NOMO-1 (cell line): ENCODE measurements around the gene BUD31.
A peak's percentile ranks its signal among the peaks of the same experiment; 100 is the strongest.

ENCODE experiments used
- DNase-seq, 2 experiments: peaks; one replicate each; lab custom pipeline; 2025; ENCODE audit not compliant: unreplicated experiment in 2 of 2; lab: John Stamatoyannopoulos, UW

Gene BUD31

GRCh38 chr7:99397297-99397983, 11.3 kb upstream of the BUD31 start:
- DNase-seq, result no peak

- no peak for DNase-seq
Observed at GRCh38 chr7:99398891-99399445, 9.8 kb upstream of the BUD31 start.

DNA sequence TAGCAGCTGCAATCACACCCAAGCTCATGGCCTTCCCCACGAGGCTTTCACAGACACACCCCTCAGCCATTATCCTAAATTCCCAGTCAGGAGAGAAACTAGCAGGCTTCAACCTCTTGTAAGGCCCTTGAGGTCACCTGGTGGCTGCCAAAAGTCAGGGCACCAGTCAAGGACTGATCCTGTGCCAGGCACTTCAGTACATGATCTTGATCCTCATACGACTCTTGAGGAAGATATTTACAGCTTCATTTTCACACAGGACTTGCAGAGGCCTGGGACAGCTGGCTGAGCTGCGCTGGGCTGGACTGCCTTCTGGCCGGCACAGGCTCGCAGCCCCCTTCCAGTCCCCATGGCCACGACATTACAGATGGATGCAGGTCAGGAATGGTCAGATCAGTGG, 9.2 kb upstream of the BUD31 start:
- no peak for DNase-seq

DNA sequence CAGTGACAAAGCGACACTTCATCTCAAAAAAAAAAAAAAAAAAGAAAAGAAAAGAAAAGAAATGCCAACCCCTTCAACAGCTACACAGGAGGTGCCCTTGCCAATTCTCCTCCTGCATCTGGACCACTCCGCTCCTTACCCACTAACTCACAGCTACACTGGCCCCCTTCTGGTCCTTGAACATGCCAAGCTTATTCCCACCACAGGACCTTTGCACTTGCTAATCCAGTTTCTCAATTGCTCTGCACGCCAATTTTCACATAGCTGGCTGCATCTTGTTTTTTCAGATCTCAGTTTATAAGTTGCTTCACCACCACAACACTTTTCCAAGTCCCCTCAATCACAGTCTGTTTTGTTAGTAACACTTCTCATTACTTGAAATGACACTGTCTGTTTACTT, 5.9 kb upstream of the BUD31 start:
- DNase-seq, result no peak

DNA sequence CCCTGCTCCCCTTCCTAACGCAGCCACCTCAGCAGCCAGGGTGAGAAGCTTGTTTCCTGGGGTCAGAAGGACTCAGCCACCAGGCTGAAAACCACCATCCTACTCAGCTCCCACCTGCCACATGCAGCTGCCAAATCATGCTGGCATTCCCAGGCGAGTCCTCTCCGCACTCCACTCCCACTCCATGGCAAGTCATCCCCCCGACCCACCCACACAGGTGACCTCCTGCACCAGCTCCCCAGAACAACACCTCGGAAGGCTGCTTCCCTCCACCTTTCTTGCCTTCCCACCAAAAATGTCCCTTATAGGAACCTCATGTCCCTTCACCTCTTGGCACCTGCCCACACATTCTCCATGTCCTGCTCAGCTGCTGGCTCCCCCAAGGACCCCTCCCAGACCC, 5.0 kb upstream of the BUD31 start:
- no peak for DNase-seq

DNA sequence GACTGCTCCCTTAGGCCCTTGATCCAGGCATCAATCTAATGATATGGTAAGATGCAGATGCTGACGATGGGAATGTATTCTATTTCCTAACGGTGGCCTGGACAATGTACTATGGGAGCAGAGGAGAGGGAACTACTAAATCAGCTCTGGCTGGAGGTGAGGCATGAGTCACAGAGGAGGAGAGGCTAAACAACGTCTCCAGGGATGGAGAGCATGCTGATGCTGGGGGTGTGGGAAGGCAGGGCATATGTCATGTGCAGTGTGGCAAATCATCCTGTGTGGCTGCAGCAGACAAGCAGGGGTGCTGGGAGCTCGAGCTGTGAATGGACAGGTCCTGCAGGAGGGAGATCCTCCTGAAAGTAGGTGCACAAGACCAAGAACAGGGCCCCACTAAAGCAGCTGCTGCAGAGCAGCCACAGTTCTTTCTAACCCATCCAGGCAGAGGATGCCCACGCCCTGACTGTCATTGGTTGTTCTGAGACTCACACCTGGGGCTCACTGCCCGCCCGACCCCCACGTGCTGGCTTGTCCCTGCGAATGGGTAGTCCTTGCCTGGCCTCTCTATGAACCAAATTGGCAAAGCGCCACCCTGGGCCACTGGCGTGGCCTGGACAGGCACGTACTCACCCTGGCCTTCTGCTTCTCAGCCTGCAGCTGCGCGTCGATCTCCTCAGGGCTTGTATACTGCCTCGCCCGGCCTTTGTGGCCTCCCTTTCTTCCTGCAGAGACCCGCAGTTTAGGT, 4.4 kb upstream of the BUD31 start:
- DNase-seq, result no peak

GRCh38 chr7:99404977-99405320, 3.8 kb upstream of the BUD31 start:
- DNase-seq, result no peak

DNA sequence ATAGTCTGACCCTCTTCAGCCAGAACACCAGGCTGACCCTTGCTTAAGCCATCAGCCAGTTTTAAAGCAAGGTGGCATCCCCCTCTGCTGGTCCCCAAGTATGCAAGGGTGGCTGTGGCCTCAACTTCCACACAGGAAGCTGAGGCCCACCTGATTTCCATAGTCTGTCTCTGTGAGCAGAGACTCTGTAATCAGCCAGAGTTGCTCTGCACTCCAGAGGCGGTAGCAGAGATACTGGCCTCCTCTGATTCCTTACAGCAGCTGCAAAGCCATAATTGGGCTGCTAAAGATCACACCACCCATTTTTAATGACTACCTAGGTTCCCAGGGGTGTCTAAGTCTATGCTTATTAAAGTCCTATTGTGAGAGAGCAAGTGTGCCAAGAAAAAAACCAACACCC, 2.2 kb upstream of the BUD31 start:
- DNase-seq, result no peak

DNA sequence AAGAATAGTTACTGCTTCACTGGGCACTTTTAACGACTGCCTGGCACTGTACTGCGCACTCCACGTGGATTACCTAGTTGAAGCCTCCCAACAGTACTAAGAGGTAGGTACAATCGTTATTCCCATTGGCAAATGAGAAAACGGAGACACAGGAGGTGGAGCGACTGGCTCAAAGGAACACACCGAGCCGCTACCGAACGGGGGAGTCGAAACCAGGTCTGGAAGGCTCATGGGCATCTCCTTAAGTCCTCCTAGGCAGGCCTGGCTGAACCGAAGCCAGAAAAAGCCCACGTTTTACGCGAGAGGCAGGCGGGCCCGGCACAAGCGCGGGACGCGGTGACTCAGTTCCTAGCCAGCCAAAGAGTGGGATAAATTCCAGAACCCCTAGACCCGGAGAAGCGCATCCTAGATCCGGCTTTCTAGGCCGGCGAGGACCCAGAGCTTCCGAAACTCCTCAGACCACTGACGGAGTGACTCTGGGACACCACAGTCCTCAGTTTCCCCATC, 844 bp upstream of the BUD31 start:
- DNase-seq, result no peak

DNA sequence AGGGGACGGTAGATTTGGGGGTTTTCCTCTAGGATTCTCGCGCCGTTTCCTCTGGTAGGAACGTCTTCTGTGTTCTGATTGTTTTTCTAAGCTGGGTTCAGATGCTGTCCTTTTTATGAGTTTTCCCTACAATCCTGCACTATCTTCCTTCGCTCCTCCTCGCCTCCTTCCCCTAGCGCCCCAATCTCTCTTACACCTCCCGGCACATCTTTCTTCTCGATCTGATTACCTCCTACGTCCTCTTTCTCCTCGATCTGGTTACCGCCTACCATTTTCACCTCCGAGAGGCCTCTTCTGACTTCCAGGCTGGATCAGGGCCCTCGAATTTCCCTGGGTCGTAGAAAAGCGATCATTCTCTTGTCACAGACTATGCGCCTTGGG, 413 bp downstream of the BUD31 start:
- DNase-seq, result peak; percentile 47 to 55

GRCh38 chr7:99409806-99410205, 1.0 kb downstream of the BUD31 start:
- no peak for DNase-seq

- no peak for DNase-seq
Observed at GRCh38 chr7:99410635-99411034, 1.9 kb downstream of the BUD31 start.

GRCh38 chr7:99415513-99416127, 6.9 kb downstream of the BUD31 start:
- DNase-seq, result peak in 1 of 2 experiments; percentile 20

- DNase-seq, result no peak
Observed at GRCh38 chr7:99418260-99418659, 9.5 kb downstream of the BUD31 start.

DNA sequence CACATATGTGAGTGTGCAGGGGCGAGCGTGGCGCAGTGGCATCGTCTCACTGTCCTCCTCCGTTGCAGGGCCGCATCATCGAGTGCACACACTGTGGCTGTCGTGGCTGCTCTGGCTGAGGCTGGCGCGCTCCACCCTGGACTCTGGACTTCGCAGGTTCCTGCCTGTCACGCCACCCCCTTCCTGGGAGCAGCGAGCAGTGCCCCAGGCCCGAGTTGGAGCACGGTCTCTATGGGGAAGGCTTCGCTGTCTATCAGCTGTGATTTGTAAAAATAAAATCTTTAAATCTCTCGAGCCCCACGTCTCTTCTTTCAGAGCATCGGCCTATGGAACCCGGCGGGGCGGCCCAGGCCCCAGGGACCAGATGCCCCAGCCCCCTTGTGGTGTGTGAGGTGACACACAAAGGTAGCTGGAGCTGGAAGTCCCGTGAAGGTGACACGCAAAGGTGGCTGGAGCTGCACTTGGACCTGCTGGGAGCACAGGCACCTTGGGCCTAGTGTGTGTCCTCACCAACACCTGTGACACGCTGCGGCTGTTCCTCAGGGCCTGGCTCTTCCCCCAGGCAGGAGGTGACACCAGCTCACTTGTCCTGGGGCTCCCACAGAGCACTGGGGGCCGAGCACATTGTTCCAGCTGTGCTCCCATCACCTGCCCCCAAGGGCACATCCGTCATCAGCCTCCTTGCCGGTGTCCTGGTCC, 10.7 kb downstream of the BUD31 start:
- DNase-seq, result no peak

DNA sequence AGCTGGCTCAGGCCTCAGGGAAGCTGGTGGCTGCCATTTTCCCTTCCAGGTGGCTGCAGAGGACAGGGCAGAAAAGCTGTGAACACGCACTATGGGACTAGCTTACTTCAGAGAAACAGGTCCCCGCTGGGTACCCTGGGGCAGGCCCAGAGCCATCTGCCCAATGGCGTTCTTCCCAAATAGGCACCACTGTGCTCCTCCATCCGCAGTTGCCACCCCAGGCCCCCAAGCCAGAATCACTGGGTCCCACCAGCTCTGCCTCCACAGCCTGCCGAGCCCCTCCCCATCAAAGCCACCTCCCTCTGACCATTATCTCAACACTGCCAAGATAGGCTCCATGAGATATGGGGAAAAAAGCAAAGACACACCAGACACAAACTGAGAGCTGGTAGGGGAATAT, 11.4 kb downstream of the BUD31 start:
- no peak for DNase-seq

- no peak for DNase-seq
Observed at GRCh38 chr7:99420986-99421385, 12.2 kb downstream of the BUD31 start.

DNA sequence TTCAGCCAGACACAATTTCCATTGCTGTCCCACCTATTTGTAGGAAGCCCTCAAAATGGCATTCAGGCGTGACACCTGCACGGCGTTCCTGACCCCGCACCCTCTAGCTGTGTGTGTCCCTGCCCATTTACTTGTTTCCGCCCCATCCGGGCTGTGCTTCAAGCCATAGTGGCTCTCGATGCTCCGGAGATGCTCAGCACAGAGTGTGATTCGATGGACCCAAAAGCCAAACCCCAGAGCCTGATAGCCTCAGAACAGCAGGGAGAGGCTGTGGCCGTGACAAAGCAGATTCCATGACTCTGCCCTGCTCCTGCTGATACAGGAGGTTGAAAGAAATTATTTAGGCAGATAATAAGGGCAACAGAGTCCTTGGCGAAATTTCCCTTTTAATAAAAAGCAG, 13.4 kb downstream of the BUD31 start:
- no peak for DNase-seq

GRCh38 chr7:99422625-99423024, 13.9 kb downstream of the BUD31 start:
- no peak for DNase-seq

DNA sequence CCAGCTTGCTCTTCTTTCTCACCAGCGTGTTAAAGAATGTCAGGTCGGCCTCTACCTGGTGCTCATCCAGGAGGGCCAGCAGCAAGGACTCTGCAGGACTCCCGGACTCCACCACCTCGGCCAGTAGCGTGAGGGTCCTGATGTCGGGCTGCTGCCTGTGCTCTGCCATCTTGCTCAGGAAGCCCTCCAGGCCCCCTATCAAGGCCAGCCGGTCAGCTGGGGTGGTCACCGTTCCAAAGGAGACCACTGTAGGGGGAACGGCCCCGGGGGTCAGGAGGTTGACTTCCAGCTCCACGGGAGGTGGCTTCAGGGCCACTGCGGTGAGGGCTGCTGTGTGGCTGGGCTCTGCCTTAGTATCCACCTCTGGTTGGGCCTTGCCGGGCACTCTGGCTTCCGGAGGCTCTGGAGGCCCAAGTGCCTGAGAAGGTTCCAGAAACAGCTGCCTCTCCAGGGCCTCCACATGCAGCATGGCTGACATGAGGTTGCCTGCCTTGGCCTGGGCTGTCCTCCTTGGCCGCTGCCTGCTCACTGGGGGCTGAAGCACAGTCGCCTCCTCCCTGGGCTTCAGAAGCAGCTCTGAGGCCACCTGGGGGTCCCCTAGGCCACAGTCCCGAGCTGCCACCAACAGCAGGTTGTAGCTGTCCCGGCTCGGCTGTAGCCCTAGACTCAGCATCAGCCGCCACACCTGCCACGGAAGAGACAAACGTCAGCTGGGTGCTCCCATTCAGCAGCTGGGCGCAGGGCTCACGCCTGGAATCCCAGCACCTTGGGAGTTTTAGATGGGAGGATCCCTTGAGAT, 16.4 kb downstream of the BUD31 start:
- no peak for DNase-seq
